GM12864 (cell line): Measurements from ENCODE around the gene LRRC8C.

Experiments used
- DNase-seq: peaks from one replicate; pipeline ENCODE4 v3.0.0-alpha.2; 2011; ENCODE audit warnings: low read depth
- H3K4me3 ChIP-seq: 2 replicates; pipeline ENCODE4 v1.5.1; 2011; ENCODE audit warnings: mild to moderate bottlenecking, low read depth, low read length, control low read depth
- TF ChIP-seq, protein P1 (sequence below): IDR thresholded peaks from 2 replicates; pipeline ENCODE4 v1.5.1; 2011; ENCODE audit warnings: low read depth, mild to moderate bottlenecking, moderate library complexity, low read length, control low read depth, inconsistent platforms; ENCODE audit errors: missing control alignments

The LRRC8C gene

DNA sequence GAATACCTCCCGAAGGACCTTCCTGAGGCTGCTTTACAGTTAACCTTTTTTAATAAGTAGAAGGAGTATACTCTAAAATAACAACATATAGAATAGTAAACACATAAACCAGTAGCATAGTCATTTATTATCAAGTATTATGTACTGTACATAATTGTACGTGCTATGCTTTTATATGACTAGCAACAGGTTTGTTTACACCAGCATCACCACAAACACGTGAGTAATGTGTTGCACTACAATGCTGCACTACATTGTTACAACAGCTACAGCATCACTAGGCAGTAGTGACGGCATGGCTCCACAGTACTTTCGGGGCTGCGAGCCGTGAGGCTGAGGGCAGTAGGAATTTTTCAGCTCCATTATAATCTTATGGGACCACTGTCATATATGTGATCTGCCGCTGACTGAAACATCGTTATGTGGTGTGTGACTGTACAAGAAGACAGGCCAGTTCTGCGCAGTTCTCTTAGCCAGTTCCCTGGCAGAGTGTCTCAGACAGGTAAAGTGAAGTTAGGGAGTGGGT is 105.1 kb downstream of the LRRC8C start:
- TF ChIP-seq, protein P1, sequence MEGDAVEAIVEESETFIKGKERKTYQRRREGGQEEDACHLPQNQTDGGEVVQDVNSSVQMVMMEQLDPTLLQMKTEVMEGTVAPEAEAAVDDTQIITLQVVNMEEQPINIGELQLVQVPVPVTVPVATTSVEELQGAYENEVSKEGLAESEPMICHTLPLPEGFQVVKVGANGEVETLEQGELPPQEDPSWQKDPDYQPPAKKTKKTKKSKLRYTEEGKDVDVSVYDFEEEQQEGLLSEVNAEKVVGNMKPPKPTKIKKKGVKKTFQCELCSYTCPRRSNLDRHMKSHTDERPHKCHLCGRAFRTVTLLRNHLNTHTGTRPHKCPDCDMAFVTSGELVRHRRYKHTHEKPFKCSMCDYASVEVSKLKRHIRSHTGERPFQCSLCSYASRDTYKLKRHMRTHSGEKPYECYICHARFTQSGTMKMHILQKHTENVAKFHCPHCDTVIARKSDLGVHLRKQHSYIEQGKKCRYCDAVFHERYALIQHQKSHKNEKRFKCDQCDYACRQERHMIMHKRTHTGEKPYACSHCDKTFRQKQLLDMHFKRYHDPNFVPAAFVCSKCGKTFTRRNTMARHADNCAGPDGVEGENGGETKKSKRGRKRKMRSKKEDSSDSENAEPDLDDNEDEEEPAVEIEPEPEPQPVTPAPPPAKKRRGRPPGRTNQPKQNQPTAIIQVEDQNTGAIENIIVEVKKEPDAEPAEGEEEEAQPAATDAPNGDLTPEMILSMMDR, result no peak
- H3K4me3 ChIP-seq, result no peak overlapping the region
- DNase-seq, result no peak

GRCh38 chr1:89739013-89739843 is 106.3 kb downstream of the LRRC8C start:
- TF ChIP-seq, protein P1, result no peak
- no peak for DNase-seq
- H3K4me3 ChIP-seq, result no peak overlapping the region

DNA sequence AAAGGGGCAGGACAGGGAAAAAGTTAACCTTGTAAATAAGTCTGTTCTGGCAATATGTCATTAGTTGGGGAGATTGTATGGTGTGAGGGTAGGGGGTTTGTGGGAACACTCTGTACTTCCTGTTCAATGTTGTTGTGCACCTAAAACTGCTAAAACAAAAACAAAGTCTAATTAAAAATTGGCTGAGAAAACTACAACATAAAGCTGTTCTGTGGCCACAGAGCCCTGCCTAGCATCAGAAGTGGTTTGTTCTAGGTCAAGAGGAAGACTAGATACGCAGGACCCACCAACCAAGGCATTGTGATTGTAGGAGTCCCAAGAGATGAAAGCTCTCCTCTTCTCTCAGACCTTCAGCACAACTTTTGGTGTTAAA is 106.9 kb downstream of the LRRC8C start:
- TF ChIP-seq, protein P1, result no peak
- no peak overlapping the region for H3K4me3 ChIP-seq
- no peak for DNase-seq

- DNase-seq, result no peak
- no peak overlapping the region for H3K4me3 ChIP-seq
- TF ChIP-seq, protein P1, result no peak
Observed at GRCh38 chr1:89743788-89744187, 110.9 kb downstream of the LRRC8C start.

- no peak overlapping the region for H3K4me3 ChIP-seq
- TF ChIP-seq, protein P1, result no peak
- DNase-seq, result no peak
Observed at GRCh38 chr1:89746424-89747149, 113.7 kb downstream of the LRRC8C start.

- H3K4me3 ChIP-seq, result no peak overlapping the region
- no peak for DNase-seq
- TF ChIP-seq, protein P1, result no peak
Observed at GRCh38 chr1:89753761-89754160, 120.8 kb downstream of the LRRC8C start.
